Spleen (tissue), 11 donors: Measurements from ENCODE around the gene FRK. TPM values are rescaled to one million over a fixed set of nuclear protein-coding genes. Genes with fewer than 3 reads are reported as not detected.

ENCODE experiments used
- DNase-seq: peaks from one replicate; pipeline ENCODE4 v3.0.0-alpha.2; 2020
- H3K27ac ChIP-seq, 8 donors: fragments of 200-600 bp; sonication (generic) in 7 of 8; 1 replicate in 4 of 8; 2 replicates in 4 of 8; pipeline versions ENCODE4 v1.5.0 to v1.8.0; 2016 to 2021; ENCODE audit warnings: inconsistent platforms in 4 of 8, mild to moderate bottlenecking in 4 of 8, moderate library complexity in 1 of 8
- H3K27me3 ChIP-seq, 7 donors: fragments of 200-600 bp; sonication (generic) in 6 of 7; replicated peaks in 1 of 7; 1 replicate in 4 of 7; 2 replicates in 3 of 7; pipeline versions ENCODE4 v1.5.0 to v1.8.0; 2016 to 2021; ENCODE audit warnings: inconsistent platforms in 3 of 7, mild to moderate bottlenecking in 1 of 7
- H3K36me3 ChIP-seq, 6 donors: fragments of 200-600 bp; sonication (generic) in 5 of 6; 1 replicate in 4 of 6; 2 replicates in 2 of 6; pipeline versions ENCODE4 v1.5.0 to v1.8.0; 2016 to 2021; ENCODE audit warnings: inconsistent platforms in 2 of 6
- H3K4me1 ChIP-seq, 6 donors: fragments of 200-600 bp; sonication (generic) in 5 of 6; 1 replicate in 3 of 6; 2 replicates in 3 of 6; pipeline versions ENCODE4 v1.5.0 to v1.8.0; 2016 to 2021; ENCODE audit warnings: inconsistent platforms in 3 of 6
- H3K4me3 ChIP-seq, 8 donors: fragments of 200-600 bp; sonication (generic) in 7 of 8; 1 replicate in 4 of 8; 2 replicates in 4 of 8; pipeline versions ENCODE4 v1.5.0 to v1.8.0; 2016 to 2021; ENCODE audit warnings: inconsistent platforms in 4 of 8, mild to moderate bottlenecking in 4 of 8, moderate library complexity in 2 of 8
- H3K9me3 ChIP-seq, 8 donors: fragments of 200-600 bp; sonication (generic) in 7 of 8; 1 replicate in 4 of 8; 2 replicates in 4 of 8; pipeline versions ENCODE4 v1.5.0 to v1.8.0; 2016 to 2021; ENCODE audit warnings: inconsistent platforms in 4 of 8
- POLR2A ChIP-seq, 3 donors: fragments of 450-650 bp; IDR thresholded peaks; one replicate each; pipeline ENCODE4 v1.5.1; 2017; ENCODE audit warnings: antibody characterized with exemption in 3 of 3, mild to moderate bottlenecking in 1 of 3
- POLR2AphosphoS5 ChIP-seq, 3 donors: sonication (generic); formaldehyde crosslinking; IDR thresholded peaks; one replicate each; pipeline ENCODE4 v1.5.1; 2017; ENCODE audit warnings: antibody characterized with exemption in 3 of 3
- WGBS, 5 donors: extraction: QIAGEN DNeasy Blood & Tissue Kit in 3 of 5; methylation state at CpG; one replicate each; pipeline versions ENCODE4 v1.1.5 to v1.1.7; 2013 to 2018; 5-methylcytosine and 5-hydroxymethylcytosine counted together
- intact Hi-C: fragments of 100-400 bp; cut with DNase I; formaldehyde crosslinking; loops from one replicate; pipeline ENCODE4 v1.15.0; 2023; ENCODE audit warnings: low total_unique reads
- polyA plus RNA-seq, 3 donors: library from polyadenylated mRNA; stranded (reverse); fragments of 200-250 nt; gene quantifications; one replicate each; pipeline ENCODE4 v1.2.1, GENCODE V29; 2013
- total RNA-seq, 7 donors: library from RNA; depleted of rRNA in 3 of 7; stranded (reverse); fragments of >200 nt in 3 of 7; fragmentation: NEBNext Ultra II Directional in 4 of 7; extraction: Animal tissue kit (Norgen Biotek cat#: 25700) in 4 of 7; gene quantifications; one replicate each; pipeline versions ENCODE4 v1.1.0 to v1.2.1, GENCODE V29; 2016 to 2021
- TF ChIP-seq, protein P1 (sequence below), 11 experiments: fragments of 200-600 bp in 7 of 11; fragments of 450-650 bp in 4 of 11; sonication (generic) in 4 of 11; IDR thresholded peaks in 8 of 11; conservative IDR thresholded peaks in 3 of 11; 1 replicate in 7 of 11; 2 replicates in 4 of 11; pipeline versions ENCODE4 v1.4.0 to v1.8.0; 2016 to 2021; ENCODE audit warnings: antibody characterized with exemption in 11 of 11, inconsistent platforms in 4 of 11, mild to moderate bottlenecking in 1 of 11
- donor health status: healthy with polysubstance abuse.
- donor health status: DM: no; HTN: no; CAD: no; lungs with moderate emphysema.
- donor health status: DM: no; HTN: no; CAD: no.
- donor health status: Bipolar disorder and iron deficiency.
- donor health status: healthy.
- donor health status: DM: no; HTN: no; CAD: no.
- donor health status: DM: yes; HTN: yes; CAD: no.

The FRK gene
- total and polyA plus RNA-seq, 10 donors, result 0.20 to 2.8 (median 0.78) TPM

DNA sequence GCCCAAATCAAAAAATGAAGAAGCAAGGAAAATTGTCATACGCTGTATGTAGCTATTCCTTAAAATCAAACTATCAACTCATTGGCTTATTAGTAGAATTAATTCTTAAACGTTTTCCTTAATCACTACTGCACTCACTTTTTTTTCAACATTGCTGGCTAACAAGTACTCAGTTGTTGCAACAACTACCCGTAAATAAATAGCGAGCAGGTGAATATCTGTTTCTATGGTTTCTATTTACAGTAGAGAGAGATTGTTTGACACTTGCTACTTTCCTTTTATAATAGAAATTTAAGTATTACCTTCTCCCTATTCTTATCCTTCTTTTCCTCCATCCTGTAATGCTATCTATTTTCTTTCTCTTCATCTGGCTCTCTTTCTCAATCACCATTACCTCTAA is 25.1 kb downstream of the FRK start:
- no peaks in the 10 kb centered on the region for H3K36me3 ChIP-seq
- no peaks in the 10 kb centered on the region for H3K4me1 ChIP-seq
- no peak overlapping the region for H3K27ac ChIP-seq
- WGBS, 5 donors, result 82 to 91% (median 88%) methylated on average over 4 of the region's 4 CpGs
- intact Hi-C loops, result no loop called here
- H3K4me3 ChIP-seq, result no peak overlapping the region
- no peaks in the 10 kb centered on the region for H3K27me3 ChIP-seq
- no peaks in the 10 kb centered on the region for H3K9me3 ChIP-seq
- TF ChIP-seq POLR2AphosphoS5 (IDR thresholded peaks at IDR 0.05), result no peak
- no peak for TF ChIP-seq POLR2A (IDR thresholded peaks at IDR 0.05)
- TF ChIP-seq, protein P1, sequence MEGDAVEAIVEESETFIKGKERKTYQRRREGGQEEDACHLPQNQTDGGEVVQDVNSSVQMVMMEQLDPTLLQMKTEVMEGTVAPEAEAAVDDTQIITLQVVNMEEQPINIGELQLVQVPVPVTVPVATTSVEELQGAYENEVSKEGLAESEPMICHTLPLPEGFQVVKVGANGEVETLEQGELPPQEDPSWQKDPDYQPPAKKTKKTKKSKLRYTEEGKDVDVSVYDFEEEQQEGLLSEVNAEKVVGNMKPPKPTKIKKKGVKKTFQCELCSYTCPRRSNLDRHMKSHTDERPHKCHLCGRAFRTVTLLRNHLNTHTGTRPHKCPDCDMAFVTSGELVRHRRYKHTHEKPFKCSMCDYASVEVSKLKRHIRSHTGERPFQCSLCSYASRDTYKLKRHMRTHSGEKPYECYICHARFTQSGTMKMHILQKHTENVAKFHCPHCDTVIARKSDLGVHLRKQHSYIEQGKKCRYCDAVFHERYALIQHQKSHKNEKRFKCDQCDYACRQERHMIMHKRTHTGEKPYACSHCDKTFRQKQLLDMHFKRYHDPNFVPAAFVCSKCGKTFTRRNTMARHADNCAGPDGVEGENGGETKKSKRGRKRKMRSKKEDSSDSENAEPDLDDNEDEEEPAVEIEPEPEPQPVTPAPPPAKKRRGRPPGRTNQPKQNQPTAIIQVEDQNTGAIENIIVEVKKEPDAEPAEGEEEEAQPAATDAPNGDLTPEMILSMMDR (IDR thresholded peaks at IDR 0.05 in 8 of 11, conservative IDR thresholded peaks at IDR 0.05 in 3 of 11), result no peak
- no peak for DNase-seq

DNA sequence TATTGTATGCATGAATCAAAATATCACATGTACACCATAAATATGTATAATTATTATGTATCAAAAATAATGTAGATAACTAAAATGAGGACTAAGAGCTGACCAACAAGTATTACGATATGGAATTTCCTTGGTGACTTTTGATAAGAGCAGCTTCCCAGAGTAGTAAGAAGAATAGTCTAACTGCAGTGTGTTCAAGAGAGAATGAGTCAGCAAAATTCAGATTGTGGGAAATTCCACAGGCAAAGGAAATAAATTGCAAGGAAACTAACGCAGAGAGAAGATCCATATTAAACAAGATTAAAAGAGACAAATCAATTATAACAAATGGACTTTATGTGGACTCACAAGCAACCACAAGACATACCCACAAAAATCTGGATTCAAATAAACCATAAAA is 26.4 kb downstream of the FRK start:
- no peak for DNase-seq
- Histone ChIP-seq H3K9me3 (no peaks in the 10 kb centered on the region), H3K4me3 (no peak overlapping the region), H3K4me1 (no peaks in the 10 kb centered on the region), H3K27ac (no peak overlapping the region), H3K36me3 (no peaks in the 10 kb centered on the region), H3K27me3 (no peaks in the 10 kb centered on the region)
- intact Hi-C loops, result no loop called here
- TF ChIP-seq POLR2AphosphoS5 (IDR thresholded peaks at IDR 0.05) (no peak), POLR2A (IDR thresholded peaks at IDR 0.05) (no peak)
- TF ChIP-seq, protein P1 (IDR thresholded peaks at IDR 0.05 in 8 of 11, conservative IDR thresholded peaks at IDR 0.05 in 3 of 11), result no peak
- 47 to 65% (median 48%) methylated on average over 2 of the region's 2 CpGs for WGBS, 5 donors

GRCh38 chr6:116033687-116034303 is 26.9 kb downstream of the FRK start:
- no peaks in the 10 kb centered on the region for H3K27me3 ChIP-seq
- DNase-seq, result no peak
- no peak overlapping the region for H3K4me3 ChIP-seq
- TF ChIP-seq POLR2AphosphoS5 (IDR thresholded peaks at IDR 0.05), result no peak
- TF ChIP-seq, protein P1 (IDR thresholded peaks at IDR 0.05 in 8 of 11, conservative IDR thresholded peaks at IDR 0.05 in 3 of 11), result no peak
- intact Hi-C loops, result no loop called here
- no peaks in the 10 kb centered on the region for H3K36me3 ChIP-seq
- H3K27ac ChIP-seq, result no peak overlapping the region
- no peaks in the 10 kb centered on the region for H3K9me3 ChIP-seq
- 62 to 91% (median 78%) methylated on average over 4 of the region's 4 CpGs for WGBS, 5 donors
- no peaks in the 10 kb centered on the region for H3K4me1 ChIP-seq

- no peaks in the 10 kb centered on the region for H3K27me3 ChIP-seq
- no peaks in the 10 kb centered on the region for H3K9me3 ChIP-seq
- no peak overlapping the region for H3K27ac ChIP-seq
- no peak overlapping the region for H3K4me3 ChIP-seq
- H3K4me1 ChIP-seq, result no peaks in the 10 kb centered on the region
- TF ChIP-seq, protein P1 (IDR thresholded peaks at IDR 0.05 in 8 of 11, conservative IDR thresholded peaks at IDR 0.05 in 3 of 11), result no peak
- TF ChIP-seq POLR2A (IDR thresholded peaks at IDR 0.05), result no peak
- WGBS, 5 donors, result 55 to 70% (median 60%) methylated on average over 1 of the region's 1 CpG
- intact Hi-C loops, result no loop called here
- DNase-seq, result no peak
- no peaks in the 10 kb centered on the region for H3K36me3 ChIP-seq
These were observed 29.9 kb downstream of the FRK start for GRCh38 chr6:116030770-116031169.
